H9 (cell line): Measurements from ENCODE around the gene OSBP2. TPM values are rescaled to one million over a fixed set of nuclear protein-coding genes. Genes with fewer than 3 reads are reported as not detected.

Experiments used
- DNase-seq: peaks from one replicate; pipeline ENCODE4 v3.0.0-alpha.2; 2017
- H2AFZ ChIP-seq: one replicate; pipeline ENCODE4 v1.6.1; 2013; ENCODE audit warnings: mild to moderate bottlenecking, low read length, control low read depth, moderate library complexity
- H2AK5ac ChIP-seq: 2 replicates; pipeline ENCODE4 v1.6.1; 2013; ENCODE audit warnings: low read length, control low read depth, mixed read lengths; ENCODE audit not compliant: insufficient read length
- H2BK120ac ChIP-seq: one replicate; pipeline ENCODE4 v1.6.1; 2013; ENCODE audit warnings: low read depth, mild to moderate bottlenecking, low read length, control low read depth, inconsistent platforms; ENCODE audit not compliant: poor library complexity, severe bottlenecking
- H2BK12ac ChIP-seq: 2 replicates; pipeline ENCODE4 v1.6.1; 2013; ENCODE audit warnings: low read length, control low read depth, mixed read lengths, low read depth; ENCODE audit not compliant: insufficient read length
- H2BK15ac ChIP-seq: 2 replicates; pipeline ENCODE4 v1.6.1; 2013; ENCODE audit warnings: low read depth, low read length, control low read depth
- H2BK20ac ChIP-seq: one replicate; pipeline ENCODE4 v1.6.1; 2013; ENCODE audit warnings: low read depth, mild to moderate bottlenecking, low read length, control low read depth, inconsistent platforms; ENCODE audit not compliant: poor library complexity, severe bottlenecking
- H2BK5ac ChIP-seq: 2 replicates; pipeline ENCODE4 v1.6.1; 2013; ENCODE audit warnings: low read length, control low read depth, mixed read lengths; ENCODE audit not compliant: insufficient read length
- H3K14ac ChIP-seq: 2 replicates; pipeline ENCODE4 v1.6.1; 2013; ENCODE audit warnings: low read length, control low read depth; ENCODE audit not compliant: insufficient read depth
- H3K18ac ChIP-seq: 2 replicates; pipeline ENCODE4 v1.6.1; 2013; ENCODE audit warnings: low read depth, mild to moderate bottlenecking, mixed read lengths, low read length, control low read depth; ENCODE audit not compliant: insufficient read length
- H3K23ac ChIP-seq: 2 replicates; pipeline ENCODE4 v1.6.1; 2013; ENCODE audit warnings: low read length, control low read depth, mixed read lengths, low read depth; ENCODE audit not compliant: insufficient read length
- H3K23me2 ChIP-seq: 2 replicates; pipeline ENCODE4 v1.6.1; 2013; ENCODE audit warnings: low read depth, mild to moderate bottlenecking, mixed read lengths, low read length, control low read depth; ENCODE audit not compliant: insufficient read length, poor library complexity, severe bottlenecking
- H3K27ac ChIP-seq: 2 replicates; pipeline ENCODE4 v1.5.1; 2013; ENCODE audit warnings: low read length, control low read depth, mixed read lengths, low read depth; ENCODE audit not compliant: insufficient read length
- H3K27me3 ChIP-seq: 2 replicates; pipeline ENCODE4 v1.6.1; 2013; ENCODE audit warnings: low read length, control low read depth, inconsistent platforms; ENCODE audit not compliant: insufficient read depth
- H3K4ac ChIP-seq: 2 replicates; pipeline ENCODE4 v1.6.1; 2013; ENCODE audit warnings: low read depth, mild to moderate bottlenecking, control low read depth, inconsistent platforms, low read length, moderate library complexity
- H3K4me1 ChIP-seq: 2 replicates; pipeline ENCODE4 v1.6.1; 2013; ENCODE audit warnings: low read length, control low read depth, inconsistent platforms; ENCODE audit not compliant: insufficient read depth
- H3K4me2 ChIP-seq: 2 replicates; pipeline ENCODE4 v1.6.1; 2013; ENCODE audit warnings: low read length, control low read depth, mixed read lengths; ENCODE audit not compliant: insufficient read length, insufficient read depth
- H3K56ac ChIP-seq: 2 replicates; pipeline ENCODE4 v1.6.1; 2013; ENCODE audit warnings: low read depth, mild to moderate bottlenecking, mixed read lengths, low read length, control low read depth; ENCODE audit not compliant: insufficient read length
- H3K79me1 ChIP-seq: 2 replicates; pipeline ENCODE4 v1.6.1; 2013; ENCODE audit warnings: low read depth, mild to moderate bottlenecking, moderate library complexity, low read length, control low read depth, inconsistent platforms; ENCODE audit not compliant: insufficient read depth, poor library complexity, severe bottlenecking
- H3K79me2 ChIP-seq: 2 replicates; pipeline ENCODE4 v1.6.1; 2013; ENCODE audit warnings: low read length, control low read depth, inconsistent platforms; ENCODE audit not compliant: insufficient read depth
- H3K9ac ChIP-seq: 2 replicates; pipeline ENCODE4 v1.6.1; 2013; ENCODE audit warnings: low read length, control low read depth, mixed read lengths; ENCODE audit not compliant: insufficient read length; ENCODE audit errors: extremely low read depth
- H3K9me3 ChIP-seq: one replicate; pipeline ENCODE4 v1.6.1; 2013; ENCODE audit warnings: low read depth, low read length, inconsistent platforms; ENCODE audit not compliant: control insufficient read depth
- H3T11ph ChIP-seq: one replicate; pipeline ENCODE4 v1.6.1; 2013; ENCODE audit warnings: mild to moderate bottlenecking, low read length, control low read depth, inconsistent platforms
- H4K20me1 ChIP-seq: one replicate; pipeline ENCODE4 v1.6.1; 2013; ENCODE audit not compliant: control insufficient read depth, insufficient read length, insufficient read depth
- H4K5ac ChIP-seq: 2 replicates; pipeline ENCODE4 v1.6.1; 2013; ENCODE audit warnings: low read depth, mild to moderate bottlenecking, mixed read lengths, low read length, control low read depth; ENCODE audit not compliant: insufficient read length
- H4K8ac ChIP-seq: replicated peaks from 2 replicates; pipeline ENCODE4 v1.6.1; 2013; ENCODE audit warnings: low read length, control low read depth, mixed read lengths, low read depth; ENCODE audit not compliant: insufficient read length
- H4K91ac ChIP-seq: 2 replicates; pipeline ENCODE4 v1.6.1; 2013; ENCODE audit warnings: low read depth, mild to moderate bottlenecking, moderate library complexity, mixed read lengths, low read length, control low read depth; ENCODE audit not compliant: insufficient read length
- H3K27ac Mint-ChIP-seq, 3 experiments: 2 replicates in 2 of 3; 3 replicates in 1 of 3; pipeline ENCODE4 v1.8.0; 2020 to 2021; ENCODE audit warnings: mixed read lengths in 3 of 3, mild to moderate bottlenecking in 1 of 3, moderate library complexity in 1 of 3
- H3K27me3 Mint-ChIP-seq: 2 replicates; pipeline ENCODE4 v1.8.0; 2021; ENCODE audit warnings: low read depth, mild to moderate bottlenecking, moderate library complexity, mixed read lengths
- H3K36me3 Mint-ChIP-seq, 3 experiments: 2 replicates in 2 of 3; 3 replicates in 1 of 3; pipeline ENCODE4 v1.8.0; 2020 to 2021; ENCODE audit warnings: low read depth in 3 of 3, mixed read lengths in 3 of 3; ENCODE audit not compliant: insufficient read depth in 1 of 3
- H3K4me1 Mint-ChIP-seq, 2 experiments: 2 replicates each; pipeline ENCODE4 v1.8.0; 2020; ENCODE audit warnings: mixed read lengths in 2 of 2
- H3K4me3 Mint-ChIP-seq, 2 experiments: 2 replicates in 1 of 2; 3 replicates in 1 of 2; pipeline ENCODE4 v1.8.0; 2020 to 2021; ENCODE audit warnings: mild to moderate bottlenecking in 2 of 2, mixed read lengths in 2 of 2, moderate library complexity in 1 of 2
- H3K9me3 Mint-ChIP-seq, 2 experiments: 2 replicates in 1 of 2; 3 replicates in 1 of 2; pipeline ENCODE4 v1.8.0; 2020; ENCODE audit warnings: mild to moderate bottlenecking in 2 of 2, mixed read lengths in 2 of 2, moderate library complexity in 1 of 2
- WGBS: extraction: QIAGEN DNeasy Blood & Tissue Kit; methylation state at CpG from one replicate; pipeline ENCODE4 v1.1.7; 2013; ENCODE audit warnings: missing lambda C conversion rate, low lambda C conversion rate, mixed read lengths; ENCODE audit not compliant: insufficient read length; ENCODE audit errors: extremely low coverage; 5-methylcytosine and 5-hydroxymethylcytosine counted together
- total RNA-seq: library from RNA; stranded (reverse); gene quantifications from 2 replicates; pipeline ENCODE4 v1.2.1, GENCODE V29; 2021
- TF ChIP-seq, protein P1 (sequence below): fragments of 200-600 bp; sonication (generic); conservative IDR thresholded peaks from 3 replicates; pipeline ENCODE4 v1.8.0; 2021; ENCODE audit warnings: antibody characterized with exemption, mild to moderate bottlenecking

Gene OSBP2
- total RNA-seq, 1 experiment from 2014 or later: 3.4 TPM

DNA sequence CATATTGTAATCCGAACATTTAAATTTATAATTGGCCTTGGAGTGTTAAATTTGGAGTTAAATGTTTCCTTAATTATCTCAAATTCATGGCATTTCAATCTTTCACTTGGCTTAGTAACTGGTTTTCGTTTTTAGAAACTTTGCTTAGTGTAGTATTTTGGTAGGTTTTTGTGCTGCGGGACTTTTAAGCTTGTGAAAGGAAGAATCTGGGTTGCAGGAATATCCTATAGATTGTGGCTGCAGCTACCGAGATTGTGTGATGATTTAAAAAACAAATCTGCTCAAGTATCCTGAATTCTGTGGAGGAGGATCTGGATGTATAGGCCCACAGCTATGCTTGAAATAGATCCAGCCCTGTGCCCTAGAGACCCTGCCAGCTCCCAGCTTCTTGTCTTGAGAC lies 27.1 kb downstream of the OSBP2 start:
- no peaks in the 10 kb centered on the region for H3K23me2 ChIP-seq
- H3K79me2 ChIP-seq: no peaks in the 10 kb centered on the region
- H3K9ac ChIP-seq: no peak overlapping the region
- Mint-ChIP-seq H3K9me3 (no peaks in the 10 kb centered on the region), H3K4me3 (no peak overlapping the region), H3K36me3 (no peaks in the 10 kb centered on the region), H3K4me1 (peaks cover 9 to 11% of the 10 kb centered on the region in 2 experiments), H3K27me3 (no peaks in the 10 kb centered on the region), H3K27ac (no peak overlapping the region)
- no peak for DNase-seq
- TF ChIP-seq, protein P1, sequence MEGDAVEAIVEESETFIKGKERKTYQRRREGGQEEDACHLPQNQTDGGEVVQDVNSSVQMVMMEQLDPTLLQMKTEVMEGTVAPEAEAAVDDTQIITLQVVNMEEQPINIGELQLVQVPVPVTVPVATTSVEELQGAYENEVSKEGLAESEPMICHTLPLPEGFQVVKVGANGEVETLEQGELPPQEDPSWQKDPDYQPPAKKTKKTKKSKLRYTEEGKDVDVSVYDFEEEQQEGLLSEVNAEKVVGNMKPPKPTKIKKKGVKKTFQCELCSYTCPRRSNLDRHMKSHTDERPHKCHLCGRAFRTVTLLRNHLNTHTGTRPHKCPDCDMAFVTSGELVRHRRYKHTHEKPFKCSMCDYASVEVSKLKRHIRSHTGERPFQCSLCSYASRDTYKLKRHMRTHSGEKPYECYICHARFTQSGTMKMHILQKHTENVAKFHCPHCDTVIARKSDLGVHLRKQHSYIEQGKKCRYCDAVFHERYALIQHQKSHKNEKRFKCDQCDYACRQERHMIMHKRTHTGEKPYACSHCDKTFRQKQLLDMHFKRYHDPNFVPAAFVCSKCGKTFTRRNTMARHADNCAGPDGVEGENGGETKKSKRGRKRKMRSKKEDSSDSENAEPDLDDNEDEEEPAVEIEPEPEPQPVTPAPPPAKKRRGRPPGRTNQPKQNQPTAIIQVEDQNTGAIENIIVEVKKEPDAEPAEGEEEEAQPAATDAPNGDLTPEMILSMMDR: no peak
- no peak overlapping the region for H3K4me2 ChIP-seq
- H3K27me3 ChIP-seq: no peaks in the 10 kb centered on the region
- no peak overlapping the region for H4K5ac ChIP-seq
- H2BK120ac ChIP-seq: no peak overlapping the region
- WGBS: no CpG with 5 or more reads among the region's 4 CpGs
- no peak overlapping the region for H4K91ac ChIP-seq
- no peak overlapping the region for H2BK12ac ChIP-seq
- H3K4me1 ChIP-seq: no peaks in the 10 kb centered on the region
- H3K9me3 ChIP-seq: no peaks in the 10 kb centered on the region
- H2AFZ ChIP-seq: no peak overlapping the region
- no peak overlapping the region for H2BK20ac ChIP-seq
- no peak overlapping the region for H2BK15ac ChIP-seq
- no peak overlapping the region for H3K27ac ChIP-seq
- H4K8ac ChIP-seq: no peak overlapping the region
- H2BK5ac ChIP-seq: no peak overlapping the region
- no peaks in the 10 kb centered on the region for H3K79me1 ChIP-seq
- no peak overlapping the region for H3K23ac ChIP-seq
- no peak overlapping the region for H3K14ac ChIP-seq
- H3K18ac ChIP-seq: no peak overlapping the region
- no peak overlapping the region for H3K4ac ChIP-seq
- H3K56ac ChIP-seq: no peak overlapping the region
- H4K20me1 ChIP-seq: no peaks in the 10 kb centered on the region
- H3T11ph ChIP-seq: no peak overlapping the region
- no peak overlapping the region for H2AK5ac ChIP-seq
